ENCODE results near the gene ITSN2. TPM values are rescaled to one million over a fixed set of nuclear protein-coding genes. Genes with fewer than 3 reads are reported as not detected.

Gene ITSN2
- polyA plus RNA-seq, 3 donors = 26.0 to 91.1 (median 40.4) TPM

DNA sequence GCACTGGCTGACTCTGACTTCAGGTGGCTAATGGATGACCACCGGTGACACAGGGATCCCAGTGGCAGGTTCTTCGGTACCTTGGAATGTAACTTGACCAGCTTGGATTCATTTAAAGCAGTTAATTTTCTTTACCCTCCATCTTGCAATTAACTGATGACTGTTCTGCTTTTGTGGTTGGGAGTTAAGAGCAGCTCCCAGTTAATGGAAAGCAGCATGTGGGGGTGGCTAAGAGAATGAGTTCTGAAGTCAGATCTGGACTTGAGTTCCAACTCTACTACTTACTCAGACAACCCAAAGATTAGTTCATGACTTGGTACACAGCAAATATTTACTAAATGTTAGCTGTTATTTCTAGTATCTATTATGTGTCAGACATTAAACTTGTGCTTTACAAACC, 127.0 kb downstream of the ITSN2 start:
- H3K4me3 ChIP-seq (replicated peaks in 1 of 3; ENCODE audit: low read depth in 2 of 3, low read length in 3 of 3) = no peak overlapping the region
- H3K79me2 ChIP-seq (ENCODE audit: insufficient read depth, low read length) = no peaks in the 10 kb centered on the region
- peaks cover 10% of the 10 kb centered on the region for H4K20me1 ChIP-seq (ENCODE audit: insufficient read depth, low read length)
- DNase-seq = no peak
- H3K9ac ChIP-seq (ENCODE audit: insufficient read depth, low read length, poor library complexity, severe bottlenecking) = no peak overlapping the region
- Mint-ChIP-seq H3K9me3 (no peaks in the 10 kb centered on the region), H3K4me1 (no peaks in the 10 kb centered on the region), H3K27me3 (ENCODE audit: low read depth in 3 of 3) (no peaks in the 10 kb centered on the region), H3K36me3 (peaks cover 37 to 41% of the 10 kb centered on the region in 2 donors), H3K4me3 (no peak overlapping the region), H3K27ac (no peak overlapping the region)
- no peaks in the 10 kb centered on the region for H3K9me3 ChIP-seq (replicated peaks in 1 of 2; ENCODE audit: control insufficient read depth in 1 of 2, insufficient read depth in 1 of 2, low read length in 2 of 2)
- no CpG with 5 or more reads among the region's 2 CpGs for WGBS (ENCODE audit: insufficient coverage)
- intact Hi-C loops (cut with micrococcal nuclease) = no loop called here
- TF ChIP-seq, protein P1, sequence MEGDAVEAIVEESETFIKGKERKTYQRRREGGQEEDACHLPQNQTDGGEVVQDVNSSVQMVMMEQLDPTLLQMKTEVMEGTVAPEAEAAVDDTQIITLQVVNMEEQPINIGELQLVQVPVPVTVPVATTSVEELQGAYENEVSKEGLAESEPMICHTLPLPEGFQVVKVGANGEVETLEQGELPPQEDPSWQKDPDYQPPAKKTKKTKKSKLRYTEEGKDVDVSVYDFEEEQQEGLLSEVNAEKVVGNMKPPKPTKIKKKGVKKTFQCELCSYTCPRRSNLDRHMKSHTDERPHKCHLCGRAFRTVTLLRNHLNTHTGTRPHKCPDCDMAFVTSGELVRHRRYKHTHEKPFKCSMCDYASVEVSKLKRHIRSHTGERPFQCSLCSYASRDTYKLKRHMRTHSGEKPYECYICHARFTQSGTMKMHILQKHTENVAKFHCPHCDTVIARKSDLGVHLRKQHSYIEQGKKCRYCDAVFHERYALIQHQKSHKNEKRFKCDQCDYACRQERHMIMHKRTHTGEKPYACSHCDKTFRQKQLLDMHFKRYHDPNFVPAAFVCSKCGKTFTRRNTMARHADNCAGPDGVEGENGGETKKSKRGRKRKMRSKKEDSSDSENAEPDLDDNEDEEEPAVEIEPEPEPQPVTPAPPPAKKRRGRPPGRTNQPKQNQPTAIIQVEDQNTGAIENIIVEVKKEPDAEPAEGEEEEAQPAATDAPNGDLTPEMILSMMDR (IDR thresholded peaks at IDR 0.05) = no peak
- no peaks in the 10 kb centered on the region for H3K4me1 ChIP-seq (ENCODE audit: control insufficient read depth in 1 of 2, insufficient read depth in 2 of 2, low read length in 2 of 2)
- no peaks in the 10 kb centered on the region for H3K27me3 ChIP-seq (ENCODE audit: control insufficient read depth in 2 of 2, insufficient read depth in 2 of 2, low read length in 2 of 2)
- H2AFZ ChIP-seq (ENCODE audit: insufficient read depth, low read depth, low read length, poor library complexity, severe bottlenecking) = no peak overlapping the region
- peaks cover 22 to 87% of the 10 kb centered on the region in 2 donors for H3K36me3 ChIP-seq (replicated peaks in 1 of 2; ENCODE audit: control insufficient read depth in 1 of 2, insufficient read depth in 2 of 2, low read length in 2 of 2)
- no peak overlapping the region for H3K4me2 ChIP-seq (replicated peaks; ENCODE audit: extremely low read depth, low read length, poor library complexity, severe bottlenecking)
- no peak overlapping the region for H3K27ac ChIP-seq (ENCODE audit: low read depth in 1 of 2, low read length in 2 of 2)

GRCh38 chr2:24231461-24231881, 128.9 kb downstream of the ITSN2 start:
- Histone ChIP-seq H3K4me3 (replicated peaks in 1 of 3; ENCODE audit: low read depth in 2 of 3, low read length in 3 of 3) (no peak overlapping the region), H3K27ac (ENCODE audit: low read depth in 1 of 2, low read length in 2 of 2) (peak overlapping the region in 1 of 2 donors; percentile 9), H3K4me2 (replicated peaks; ENCODE audit: extremely low read depth, low read length, poor library complexity, severe bottlenecking) (no peak overlapping the region), H4K20me1 (ENCODE audit: insufficient read depth, low read length) (peaks cover 10% of the 10 kb centered on the region), H3K9me3 (replicated peaks in 1 of 2; ENCODE audit: control insufficient read depth in 1 of 2, insufficient read depth in 1 of 2, low read length in 2 of 2) (no peaks in the 10 kb centered on the region), H3K36me3 (replicated peaks in 1 of 2; ENCODE audit: control insufficient read depth in 1 of 2, insufficient read depth in 2 of 2, low read length in 2 of 2) (peaks cover 18 to 84% of the 10 kb centered on the region in 2 donors), H3K27me3 (ENCODE audit: control insufficient read depth in 2 of 2, insufficient read depth in 2 of 2, low read length in 2 of 2) (no peaks in the 10 kb centered on the region), H3K9ac (ENCODE audit: insufficient read depth, low read length, poor library complexity, severe bottlenecking) (no peak overlapping the region), H3K79me2 (ENCODE audit: insufficient read depth, low read length) (no peaks in the 10 kb centered on the region), H2AFZ (ENCODE audit: insufficient read depth, low read depth, low read length, poor library complexity, severe bottlenecking) (no peak overlapping the region), H3K4me1 (ENCODE audit: control insufficient read depth in 1 of 2, insufficient read depth in 2 of 2, low read length in 2 of 2) (no peaks in the 10 kb centered on the region)
- no peaks in the 10 kb centered on the region for H3K4me1 Mint-ChIP-seq
- TF ChIP-seq, protein P1 (IDR thresholded peaks at IDR 0.05) = no peak
- H3K27ac Mint-ChIP-seq = no peak overlapping the region
- no peaks in the 10 kb centered on the region for H3K9me3 Mint-ChIP-seq
- peaks cover 36 to 42% of the 10 kb centered on the region in 2 donors for H3K36me3 Mint-ChIP-seq
- no peak overlapping the region for H3K4me3 Mint-ChIP-seq
- H3K27me3 Mint-ChIP-seq (ENCODE audit: low read depth in 3 of 3) = no peaks in the 10 kb centered on the region
- DNase-seq = no peak
- 100% methylated on average over 2 of the region's 4 CpGs for WGBS (ENCODE audit: insufficient coverage)
- intact Hi-C loops (cut with micrococcal nuclease) = no loop called here
